Measurements from ENCODE around the gene FRZB. TPM values are rescaled to one million over a fixed set of nuclear protein-coding genes. Genes with fewer than 3 reads are reported as not detected.

The FRZB gene
- total RNA-seq, 4 donors from 2014 or later = 0.53 to 1.7 (median 0.57) TPM; not detected in 1

DNA sequence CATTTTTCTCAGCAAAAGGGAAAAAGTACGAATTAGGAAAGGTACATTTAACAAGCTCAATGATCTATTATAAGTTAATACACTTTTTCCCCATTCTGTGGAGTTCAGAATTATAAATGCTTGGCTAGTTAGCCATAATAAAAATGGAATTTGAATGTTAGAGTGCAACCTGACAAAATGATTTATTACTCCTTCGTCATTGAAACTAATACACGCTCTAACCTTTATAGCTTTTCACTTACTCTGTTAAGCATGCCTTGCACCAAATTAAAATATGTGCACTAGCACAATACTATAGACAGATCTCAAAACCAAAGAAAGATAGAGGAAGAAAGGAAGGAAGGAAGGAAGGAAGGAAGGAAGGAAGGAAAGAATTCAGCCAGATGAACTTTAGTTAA, 46.1 kb upstream of the FRZB start:
- no peak overlapping the region for H3K4me3 ChIP-seq
- H3K9me3 ChIP-seq = no peaks in the 10 kb centered on the region
- no peaks in the 10 kb centered on the region for H3K27me3 ChIP-seq
- H3K36me3 ChIP-seq = peaks cover 0 to 95% (median 0%) of the 10 kb centered on the region in 3 donors
- H3K4me1 ChIP-seq = no peaks in the 10 kb centered on the region
- intact Hi-C loops (cut with DNase I) = no loop called here
- 73 to 76% methylated on average over 3 of the region's 3 CpGs for WGBS, 2 donors
- H3K27ac ChIP-seq = no peak overlapping the region
- no peak for TF ChIP-seq POLR2A (IDR thresholded peaks at IDR 0.05)
- TF ChIP-seq, protein P1, sequence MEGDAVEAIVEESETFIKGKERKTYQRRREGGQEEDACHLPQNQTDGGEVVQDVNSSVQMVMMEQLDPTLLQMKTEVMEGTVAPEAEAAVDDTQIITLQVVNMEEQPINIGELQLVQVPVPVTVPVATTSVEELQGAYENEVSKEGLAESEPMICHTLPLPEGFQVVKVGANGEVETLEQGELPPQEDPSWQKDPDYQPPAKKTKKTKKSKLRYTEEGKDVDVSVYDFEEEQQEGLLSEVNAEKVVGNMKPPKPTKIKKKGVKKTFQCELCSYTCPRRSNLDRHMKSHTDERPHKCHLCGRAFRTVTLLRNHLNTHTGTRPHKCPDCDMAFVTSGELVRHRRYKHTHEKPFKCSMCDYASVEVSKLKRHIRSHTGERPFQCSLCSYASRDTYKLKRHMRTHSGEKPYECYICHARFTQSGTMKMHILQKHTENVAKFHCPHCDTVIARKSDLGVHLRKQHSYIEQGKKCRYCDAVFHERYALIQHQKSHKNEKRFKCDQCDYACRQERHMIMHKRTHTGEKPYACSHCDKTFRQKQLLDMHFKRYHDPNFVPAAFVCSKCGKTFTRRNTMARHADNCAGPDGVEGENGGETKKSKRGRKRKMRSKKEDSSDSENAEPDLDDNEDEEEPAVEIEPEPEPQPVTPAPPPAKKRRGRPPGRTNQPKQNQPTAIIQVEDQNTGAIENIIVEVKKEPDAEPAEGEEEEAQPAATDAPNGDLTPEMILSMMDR (IDR thresholded peaks at IDR 0.05) = no peak
- no peak for DNase-seq

DNA sequence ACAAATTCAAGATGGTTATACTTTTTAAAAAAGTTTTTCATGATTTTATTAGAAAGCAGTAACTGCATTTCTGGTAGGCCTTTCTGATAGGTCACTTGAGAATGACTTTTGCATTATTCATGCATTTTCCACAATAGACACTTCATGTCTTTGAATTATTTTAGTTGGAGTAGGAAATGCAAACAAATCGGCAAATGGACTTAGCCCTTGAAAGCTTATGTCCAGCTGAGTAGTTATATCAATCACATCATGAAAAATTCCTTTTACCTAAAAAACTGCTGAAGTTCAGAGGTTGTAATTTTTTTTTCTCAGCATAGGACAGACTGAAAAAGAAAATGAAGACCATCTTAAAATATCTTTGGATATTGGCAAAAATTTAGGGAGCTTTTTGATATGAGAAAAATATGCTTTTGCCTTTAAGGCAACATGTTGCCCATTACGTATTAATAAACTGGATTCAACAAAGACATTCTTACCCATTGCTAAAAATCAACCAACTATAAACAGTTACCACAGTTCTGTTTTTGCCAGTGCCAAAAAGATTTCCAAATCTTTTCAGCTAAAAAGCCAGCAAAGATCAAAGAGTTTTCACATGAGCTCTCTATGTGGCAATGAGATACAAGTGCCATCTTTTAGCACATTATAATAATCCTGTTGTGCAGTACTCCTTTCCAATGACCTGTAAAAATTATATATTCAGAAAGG, 45.5 kb upstream of the FRZB start:
- H3K27ac ChIP-seq = no peak overlapping the region
- H3K4me3 ChIP-seq = no peak overlapping the region
- H3K27me3 ChIP-seq = no peaks in the 10 kb centered on the region
- H3K4me1 ChIP-seq = no peaks in the 10 kb centered on the region
- H3K9me3 ChIP-seq = no peaks in the 10 kb centered on the region
- DNase-seq = no peak
- intact Hi-C loops (cut with DNase I) = no loop called here
- WGBS, 2 donors = 71 to 73% methylated on average over 2 of the region's 2 CpGs
- H3K36me3 ChIP-seq = peaks cover 0 to 94% (median 0%) of the 10 kb centered on the region in 3 donors
- TF ChIP-seq, protein P1 (IDR thresholded peaks at IDR 0.05) = no peak
- TF ChIP-seq POLR2A (IDR thresholded peaks at IDR 0.05) = no peak

DNA sequence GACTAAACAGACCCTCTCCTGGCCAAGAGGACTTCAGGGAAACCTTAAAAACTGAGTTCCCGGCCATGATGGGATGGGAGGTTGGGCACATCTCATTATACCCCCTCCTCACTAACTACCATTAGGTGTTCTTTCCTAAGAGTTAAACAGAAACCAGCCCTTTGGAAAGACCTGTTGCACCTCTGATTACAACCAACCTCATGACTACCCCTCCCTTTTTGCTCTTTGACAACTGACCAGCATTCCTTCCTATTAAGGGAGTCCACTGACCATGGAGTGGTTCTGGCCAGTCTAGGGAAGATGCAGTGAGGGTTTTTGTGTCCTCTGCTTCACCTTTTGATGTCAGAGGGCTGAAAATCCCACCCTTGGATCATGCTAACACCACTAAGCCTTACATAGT, 44.5 kb upstream of the FRZB start:
- no peaks in the 10 kb centered on the region for H3K9me3 ChIP-seq
- DNase-seq = no peak
- TF ChIP-seq, protein P1 (IDR thresholded peaks at IDR 0.05) = no peak
- no peak for TF ChIP-seq POLR2A (IDR thresholded peaks at IDR 0.05)
- no peaks in the 10 kb centered on the region for H3K4me1 ChIP-seq
- intact Hi-C loops (cut with DNase I) = no loop called here
- no peaks in the 10 kb centered on the region for H3K27me3 ChIP-seq
- H3K4me3 ChIP-seq = no peak overlapping the region
- peaks cover 0 to 84% (median 0%) of the 10 kb centered on the region in 3 donors for H3K36me3 ChIP-seq
- H3K27ac ChIP-seq = no peak overlapping the region
- 89% methylated on average over 1 of the region's 1 CpG; no CpG with 5 or more reads in 1 of the 2 donors for WGBS, 2 donors

DNA sequence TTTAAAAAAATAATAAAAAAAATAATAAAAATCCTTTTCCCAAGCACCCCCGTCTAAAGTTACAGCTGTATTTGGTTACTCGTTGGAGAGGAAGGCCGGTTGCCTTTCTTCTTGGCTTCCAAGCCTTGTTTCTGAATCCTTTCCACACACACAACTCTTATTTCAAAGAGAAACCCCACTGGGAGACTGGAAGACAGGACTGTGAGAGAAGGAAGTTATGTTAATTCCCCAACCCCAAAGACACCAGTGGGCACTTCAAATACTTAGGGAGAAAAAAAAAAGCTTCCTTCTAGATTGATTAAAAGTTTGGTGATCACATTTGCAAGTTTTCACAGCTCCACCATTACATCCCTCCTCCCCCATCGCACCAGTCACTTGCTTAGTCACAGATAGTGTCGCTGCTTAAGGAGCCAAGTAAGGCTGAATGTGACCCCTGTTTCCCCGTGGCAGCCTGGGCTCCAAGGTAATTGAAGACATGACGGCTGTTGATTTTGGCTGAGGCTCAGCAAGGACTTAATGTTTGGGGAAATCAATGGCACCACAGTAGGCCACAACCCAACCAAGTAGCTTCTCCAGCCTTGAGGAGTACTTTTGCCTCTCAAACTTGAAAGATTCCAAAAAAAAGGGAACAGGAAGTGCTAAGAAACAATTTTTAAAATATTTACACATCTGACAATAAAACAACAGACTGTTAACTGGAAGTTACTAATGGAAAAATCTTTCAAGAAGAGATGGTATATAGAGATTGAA, 40.8 kb upstream of the FRZB start:
- TF ChIP-seq POLR2A (IDR thresholded peaks at IDR 0.05) = no peak
- TF ChIP-seq, protein P1 (IDR thresholded peaks at IDR 0.05) = no peak
- intact Hi-C loops (cut with DNase I) = no loop called here
- DNase-seq = no peak
- Histone ChIP-seq H3K36me3 (peaks cover 0 to 55% (median 0%) of the 10 kb centered on the region in 3 donors), H3K9me3 (no peaks in the 10 kb centered on the region), H3K4me1 (no peaks in the 10 kb centered on the region), H3K27me3 (no peaks in the 10 kb centered on the region), H3K27ac (no peak overlapping the region), H3K4me3 (no peak overlapping the region)
- WGBS, 2 donors = 65 to 75% methylated on average over 6 to 7 of the region's 7 CpGs

GRCh38 chr2:182906454-182906853, 40.0 kb upstream of the FRZB start:
- Histone ChIP-seq H3K27ac (no peak overlapping the region), H3K4me1 (no peaks in the 10 kb centered on the region), H3K36me3 (peaks cover 0 to 50% (median 0%) of the 10 kb centered on the region in 3 donors), H3K9me3 (no peaks in the 10 kb centered on the region), H3K27me3 (no peaks in the 10 kb centered on the region), H3K4me3 (no peak overlapping the region)
- intact Hi-C loops (cut with DNase I) = no loop called here
- no peak for DNase-seq
- no peak for TF ChIP-seq POLR2A (IDR thresholded peaks at IDR 0.05)
- TF ChIP-seq, protein P1 (IDR thresholded peaks at IDR 0.05) = no peak

Measured in esophagus squamous epithelium (tissue), 5 donors.